ENCODE measurements around the gene MSLN. TPM values are rescaled to one million over a fixed set of nuclear protein-coding genes. Genes with fewer than 3 reads are reported as not detected.

MSLN gene
- total and polyA plus RNA-seq, 9 of the 15 experiments (the other 6 are each of a cell fraction or from before 2014, with no cell fraction given), result not detected

DNA sequence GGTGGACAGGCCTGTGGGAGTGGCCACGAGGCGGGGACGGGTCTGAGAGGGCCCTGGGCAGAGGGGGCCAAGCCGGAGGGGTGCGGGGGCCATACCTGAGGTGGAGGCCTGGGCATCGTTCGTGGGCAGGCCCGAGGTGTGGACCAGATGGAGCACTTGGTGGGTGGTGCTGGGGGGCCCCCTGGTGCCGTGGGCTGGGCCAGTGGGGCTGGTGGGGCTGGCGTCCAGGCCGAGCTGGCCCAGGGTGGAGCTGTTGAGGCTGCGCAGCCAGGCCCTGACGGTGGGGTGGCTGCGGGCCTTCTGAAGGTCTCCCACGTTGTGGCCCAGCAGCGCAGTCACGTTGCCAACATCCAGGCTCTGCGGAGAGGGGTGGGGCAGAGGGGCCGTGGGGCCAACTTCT, 9.4 kb downstream of the MSLN start:
- peaks cover 0 to 67% of the 10 kb centered on the region in 2 experiments; a peak in 2 of 5 replicates for H3K4me1 ChIP-seq (replicated peaks in 1 of 2; ENCODE audit: control insufficient read depth in 2 of 2, insufficient read depth in 2 of 2, low read length in 2 of 2)
- ATAC-seq (no peak), FAIRE-seq (no peak), DNase-seq (ENCODE audit: extremely low read depth in 1 of 4, low spot score in 3 of 4) (no peak)
- intact Hi-C loops (cut with micrococcal nuclease) (no loop called here), in situ Hi-C loops (cut with MboI) (no loop called here)
- no peak overlapping the region for H3K27ac ChIP-seq (ENCODE audit: extremely low read depth, low read depth, low read length)
- H4K20me1 ChIP-seq (replicated peaks; ENCODE audit: control insufficient read depth, insufficient read depth, low read length), result 0 out of 2 replicates have a peak, but pooled peaks cover 3% of the 10 kb centered on the region
- peaks cover 2% of the 10 kb centered on the region for H3K9me1 ChIP-seq (ENCODE audit: control insufficient read depth, insufficient read depth, low read length)
- H3K4me3 ChIP-seq, result no peak overlapping the region
- H3K36me3 ChIP-seq (ENCODE audit: control insufficient read depth, insufficient read depth, low read length), result no peaks in the 10 kb centered on the region
- no peak overlapping the region for H2AFZ ChIP-seq (ENCODE audit: low read depth, low read length)
- POLR2A ChIA-PET, result interaction anchor here (0.9 kb wide), 1 partner anchor 11 kb away, joined by 7 read pairs; no protein-coding TSS in a partner anchor
- H3K9me3 ChIP-seq (replicated peaks; ENCODE audit: control insufficient read depth, insufficient read depth, low read depth, low read length), result no peaks in the 10 kb centered on the region
- H3K9ac ChIP-seq (ENCODE audit: insufficient read depth in 1 of 2, low read depth in 2 of 2, low read length in 2 of 2), result no peak overlapping the region; a peak in 2 of 4 replicates
- no peak overlapping the region for H3K4me2 ChIP-seq (ENCODE audit: insufficient read depth, low read length)
- H3K27me3 ChIP-seq (ENCODE audit: control insufficient read depth in 2 of 2, insufficient read depth in 2 of 2, low read length in 2 of 2), result peaks cover 0 to 6% of the 10 kb centered on the region in 2 experiments; a peak in 1 of 5 replicates
- no peaks in the 10 kb centered on the region for H3K79me2 ChIP-seq (ENCODE audit: control insufficient read depth, insufficient read depth, low read length)
- BruUV-seq (replicated peaks), result no TSS peak
- 33% methylated on average over 10 of the region's 19 CpGs for WGBS (ENCODE audit: insufficient coverage, low coverage, missing lambda C conversion rate)
- CTCF ChIA-PET (ENCODE audit: low intra/inter-chr PET ratio), result no interaction called here
- TF ChIP-seq SAFB (IDR thresholded peaks at IDR 0.05; ENCODE audit: borderline replicate concordance, low read depth, low read length) (peak; percentile 71), ZBTB7A (IDR thresholded peaks at IDR 0.05; ENCODE audit: borderline replicate concordance, control insufficient read depth, low read depth, low read length) (peak; percentile 8; the same call in 1 of the 2 replicates), KAT8 (IDR thresholded peaks at IDR 0.05; ENCODE audit: low read depth) (no peak)
- TF ChIP-seq, protein P1, sequence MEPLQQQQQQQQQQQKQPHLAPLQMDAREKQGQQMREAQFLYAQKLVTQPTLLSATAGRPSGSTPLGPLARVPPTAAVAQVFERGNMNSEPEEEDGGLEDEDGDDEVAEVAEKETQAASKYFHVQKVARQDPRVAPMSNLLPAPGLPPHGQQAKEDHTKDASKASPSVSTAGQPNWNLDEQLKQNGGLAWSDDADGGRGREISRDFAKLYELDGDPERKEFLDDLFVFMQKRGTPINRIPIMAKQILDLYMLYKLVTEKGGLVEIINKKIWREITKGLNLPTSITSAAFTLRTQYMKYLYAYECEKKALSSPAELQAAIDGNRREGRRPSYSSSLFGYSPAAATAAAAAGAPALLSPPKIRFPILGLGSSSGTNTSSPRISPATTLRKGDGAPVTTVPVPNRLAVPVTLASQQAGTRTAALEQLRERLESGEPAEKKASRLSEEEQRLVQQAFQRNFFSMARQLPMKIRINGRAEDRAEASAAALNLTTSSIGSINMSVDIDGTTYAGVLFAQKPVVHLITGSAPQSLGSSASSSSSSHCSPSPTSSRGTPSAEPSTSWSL (CRISPR knock-in tag; IDR thresholded peaks at IDR 0.05; ENCODE audit: borderline replicate concordance), result no peak
